Nephron (organoid): ENCODE data around the gene LIX1L.

Experiments
- H3K27ac Mint-ChIP-seq, 3 experiments: 2 replicates each; pipeline ENCODE4 v1.8.0; 2020; ENCODE audit warnings: mixed read lengths in 3 of 3, mild to moderate bottlenecking in 2 of 3, moderate library complexity in 1 of 3
- H3K27me3 Mint-ChIP-seq: 2 replicates; pipeline ENCODE4 v1.8.0; 2021; ENCODE audit warnings: low read depth, mild to moderate bottlenecking, moderate library complexity, mixed read lengths
- H3K36me3 Mint-ChIP-seq: 2 replicates; pipeline ENCODE4 v1.8.0; 2020; ENCODE audit warnings: low read depth, mixed read lengths
- H3K4me1 Mint-ChIP-seq: 2 replicates; pipeline ENCODE4 v1.8.0; 2020; ENCODE audit warnings: mixed read lengths
- H3K4me3 Mint-ChIP-seq, 3 experiments: 2 replicates each; pipeline ENCODE4 v1.8.0; 2020; ENCODE audit warnings: mild to moderate bottlenecking in 3 of 3, mixed read lengths in 3 of 3, moderate library complexity in 2 of 3
- H3K9me3 Mint-ChIP-seq: 2 replicates; pipeline ENCODE4 v1.8.0; 2020; ENCODE audit warnings: mixed read lengths
- CTCF ChIP-seq, 3 experiments: fragments of 200-600 bp; sonication (generic); IDR thresholded peaks; one replicate each; pipeline ENCODE4 v1.5.0; 2021; ENCODE audit warnings: antibody characterized with exemption in 3 of 3; ENCODE audit not compliant: unreplicated experiment in 3 of 3

The LIX1L gene

DNA sequence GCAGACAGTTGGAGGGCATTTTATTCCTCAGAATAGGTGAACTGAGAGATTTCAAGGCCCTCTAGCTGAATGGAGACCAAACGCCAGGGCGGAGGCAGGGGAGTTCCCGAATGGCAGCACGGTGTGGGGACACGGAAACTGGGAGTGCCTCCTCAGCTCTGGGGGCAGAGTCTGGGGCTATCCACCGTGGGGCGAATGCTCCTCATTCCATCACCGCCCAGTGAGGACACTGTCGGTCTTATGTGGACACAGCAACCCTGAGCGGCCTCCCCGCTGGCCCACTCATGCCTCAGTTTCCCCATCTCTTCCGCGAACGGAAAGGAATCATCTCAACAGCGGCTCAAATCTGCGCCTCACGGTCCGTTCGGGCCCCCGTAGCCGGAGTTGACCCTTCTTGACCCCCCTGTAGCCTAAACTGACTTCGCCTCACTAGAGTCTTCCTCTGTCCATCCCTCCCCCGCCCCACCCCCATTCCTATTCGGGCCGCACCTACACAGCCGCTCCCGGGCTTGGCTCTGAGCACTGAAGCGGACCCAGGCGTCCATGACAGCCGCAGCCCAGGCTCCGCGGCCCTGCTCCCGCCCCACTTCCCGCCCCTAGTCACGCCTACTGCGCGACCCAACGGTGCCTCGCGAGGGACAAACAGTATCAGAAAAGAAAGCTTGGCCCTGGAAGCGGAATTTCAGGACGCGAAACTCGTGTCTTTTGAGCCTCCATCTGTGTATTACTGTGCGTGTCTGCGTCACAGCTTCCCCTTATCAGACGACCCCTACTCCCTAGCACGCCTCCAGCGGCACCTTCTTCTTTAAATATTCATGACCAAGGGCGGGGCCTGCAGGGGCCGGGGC, 39.4 kb downstream of the LIX1L start, which contains the start of gene PEX11B:
Gene PEX11B (minus strand): TSS at position 574 of the 848 bp plus-strand sequence. CDS start 29 bp downstream, at position 545.
- H3K36me3 Mint-ChIP-seq: peaks cover 38% of the 10 kb centered on the region
- H3K27ac Mint-ChIP-seq: peak within 1 kb of the TSS; percentile 97 to 99 (median 99)
- H3K27me3 Mint-ChIP-seq: no peaks in the 10 kb centered on the region
- peak within 1 kb of the TSS; percentile 92 to 98 (median 97) for H3K4me3 Mint-ChIP-seq
- no peaks in the 10 kb centered on the region for H3K9me3 Mint-ChIP-seq
- no peak for TF ChIP-seq CTCF (IDR thresholded peaks at IDR 0.05; ENCODE audit: unreplicated experiment in 3 of 3)
- peaks cover 21% of the 10 kb centered on the region for H3K4me1 Mint-ChIP-seq

- Mint-ChIP-seq H3K9me3 (no peaks in the 10 kb centered on the region), H3K36me3 (peaks cover 36% of the 10 kb centered on the region), H3K4me1 (peaks cover 21% of the 10 kb centered on the region), H3K27me3 (no peaks in the 10 kb centered on the region), H3K4me3 (peak overlapping the region; percentile 92 to 98 (median 97)), H3K27ac (peak overlapping the region; percentile 97 to 99 (median 99))
- no peak for TF ChIP-seq CTCF (IDR thresholded peaks at IDR 0.05; ENCODE audit: unreplicated experiment in 3 of 3)
Measured at GRCh38 chr1:145917595-145917994, 40.2 kb downstream of the LIX1L start.

DNA sequence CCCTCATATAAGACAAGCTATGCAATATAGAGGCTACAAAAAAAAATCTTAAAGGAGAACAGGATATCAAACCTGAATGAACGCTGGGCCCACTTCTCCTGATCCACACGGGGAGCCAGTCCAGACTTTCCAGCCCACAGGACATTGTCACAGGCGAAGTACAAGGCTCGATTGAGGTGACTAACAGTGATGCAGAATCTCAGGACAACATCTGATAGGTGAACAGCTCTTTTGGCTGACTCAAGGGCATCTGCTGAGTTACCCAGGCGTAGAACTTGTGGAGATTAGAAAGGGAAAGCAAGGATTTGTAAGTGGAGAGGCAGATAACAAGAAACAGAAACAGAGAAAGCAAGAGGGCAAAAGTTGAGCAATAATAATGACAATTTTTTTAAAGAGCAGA, 41.1 kb downstream of the LIX1L start:
- Mint-ChIP-seq H3K4me1 (peaks cover 21% of the 10 kb centered on the region), H3K27ac (peak overlapping the region in 1 of 3 experiments; percentile 56), H3K36me3 (peaks cover 44% of the 10 kb centered on the region), H3K4me3 (peak overlapping the region; percentile 92 to 98 (median 97)), H3K27me3 (no peaks in the 10 kb centered on the region), H3K9me3 (no peaks in the 10 kb centered on the region)
- TF ChIP-seq CTCF (IDR thresholded peaks at IDR 0.05; ENCODE audit: unreplicated experiment in 3 of 3): no peak

- Mint-ChIP-seq H3K27ac (no peak overlapping the region), H3K27me3 (no peaks in the 10 kb centered on the region), H3K9me3 (no peaks in the 10 kb centered on the region), H3K4me3 (no peak overlapping the region), H3K36me3 (peaks cover 52% of the 10 kb centered on the region), H3K4me1 (peaks cover 11% of the 10 kb centered on the region)
- TF ChIP-seq CTCF (IDR thresholded peaks at IDR 0.05; ENCODE audit: unreplicated experiment in 3 of 3): no peak
Measured at GRCh38 chr1:145912128-145912641, 45.6 kb downstream of the LIX1L start.

GRCh38 chr1:145908653-145909052, 49.2 kb downstream of the LIX1L start:
- peaks cover 6% of the 10 kb centered on the region for H3K4me1 Mint-ChIP-seq
- H3K27me3 Mint-ChIP-seq: no peaks in the 10 kb centered on the region
- no peak overlapping the region for H3K27ac Mint-ChIP-seq
- no peak for TF ChIP-seq CTCF (IDR thresholded peaks at IDR 0.05; ENCODE audit: unreplicated experiment in 3 of 3)
- no peaks in the 10 kb centered on the region for H3K9me3 Mint-ChIP-seq
- no peak overlapping the region for H3K4me3 Mint-ChIP-seq
- peaks cover 24% of the 10 kb centered on the region for H3K36me3 Mint-ChIP-seq
